A204.1 (cell line): ENCODE data around the gene CD99L2.

ENCODE experiments used
- FAIRE-seq: peaks from 2 replicates; lab custom pipeline; 2012; peaks lifted over from hg19 to GRCh38; lab: Jason Lieb, UNC

CD99L2 gene

DNA sequence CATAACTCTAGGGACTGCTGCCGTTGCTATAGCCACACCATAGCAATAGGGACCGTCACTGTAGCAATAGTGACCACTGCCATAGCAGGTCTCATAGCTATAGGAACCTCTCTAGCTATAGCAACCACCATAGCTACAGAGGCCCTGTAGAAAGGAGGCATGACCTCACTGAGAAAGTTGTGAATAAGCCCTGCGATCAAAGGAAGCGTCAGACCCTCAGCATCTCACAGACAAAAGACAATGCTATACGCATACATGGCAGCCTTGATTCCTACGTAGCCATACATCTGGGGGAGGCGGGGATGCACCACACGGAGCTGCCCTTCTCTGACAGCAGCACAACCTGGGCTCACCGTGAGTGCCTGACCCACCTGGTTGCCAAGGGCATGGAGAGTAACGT, 116.8 kb downstream of the CD99L2 start:
- FAIRE-seq: no peak

DNA sequence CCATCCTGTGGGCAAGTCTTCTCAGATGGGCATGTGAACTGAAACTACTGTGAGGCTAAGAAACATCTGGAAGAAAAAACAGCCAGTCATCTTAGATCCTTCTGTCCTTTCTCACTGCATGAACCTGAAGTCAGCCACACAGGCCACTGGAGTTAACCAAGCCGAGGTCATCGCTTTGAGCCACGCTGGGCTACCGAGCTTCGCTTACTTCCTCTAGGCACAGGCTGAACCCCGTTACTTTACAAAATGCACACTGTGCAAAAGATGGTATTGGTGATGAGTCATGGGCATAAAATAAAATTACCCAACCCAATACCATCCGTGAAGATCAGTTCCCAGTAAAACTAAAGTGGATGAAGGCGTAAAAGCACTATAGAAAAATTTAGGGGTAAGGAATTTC, 119.1 kb downstream of the CD99L2 start:
- no peak for FAIRE-seq

- FAIRE-seq: no peak
Observed at GRCh38 chrX:150777328-150777992, 121.0 kb downstream of the CD99L2 start.

- no peak for FAIRE-seq
Observed at GRCh38 chrX:150775569-150776350, 122.7 kb downstream of the CD99L2 start.

- no peak for FAIRE-seq
Observed at GRCh38 chrX:150774798-150775568, 123.5 kb downstream of the CD99L2 start.

- no peak for FAIRE-seq
Observed at GRCh38 chrX:150773634-150774033, 124.8 kb downstream of the CD99L2 start.

GRCh38 chrX:150773117-150773516, 125.4 kb downstream of the CD99L2 start:
- FAIRE-seq: no peak

DNA sequence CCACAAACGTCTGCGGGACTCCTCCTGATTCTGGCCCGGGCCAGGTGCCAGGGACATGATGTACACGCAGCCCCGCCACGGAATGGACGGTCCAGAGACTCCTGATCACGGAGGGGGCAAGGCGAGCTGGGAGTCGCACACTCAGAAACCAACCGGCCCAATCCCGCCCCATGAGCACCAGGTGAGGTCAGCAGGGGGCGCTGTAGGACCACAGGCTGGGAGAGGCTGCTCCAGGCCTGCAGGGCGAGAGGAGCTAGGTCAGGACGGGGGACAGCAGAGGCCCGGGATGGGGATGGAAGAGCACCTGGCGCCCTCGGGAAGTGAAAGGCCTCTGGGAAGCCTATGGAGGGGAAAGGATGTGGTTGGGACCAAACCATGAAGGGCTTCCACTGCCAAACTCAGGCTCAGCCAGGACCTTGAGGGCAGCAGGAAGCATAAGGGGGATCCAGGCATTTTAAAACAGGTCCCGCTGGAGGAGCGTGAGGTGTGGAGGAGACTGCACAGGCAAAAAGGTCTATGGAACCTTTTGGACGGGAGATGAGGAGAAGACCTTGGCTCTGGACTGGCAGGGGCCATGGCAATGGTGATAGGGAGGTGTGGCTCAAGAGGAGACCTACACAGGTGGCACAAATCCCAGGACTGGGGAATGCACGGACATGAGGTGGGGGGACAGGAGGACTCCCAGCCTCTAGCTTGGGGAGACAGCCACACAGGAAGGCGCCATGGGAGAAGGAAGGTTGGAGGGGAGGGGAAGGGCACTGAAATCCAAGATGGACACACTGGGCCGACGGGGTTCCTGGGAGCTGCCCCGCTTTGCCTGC, 126.1 kb downstream of the CD99L2 start:
- FAIRE-seq: no peak

DNA sequence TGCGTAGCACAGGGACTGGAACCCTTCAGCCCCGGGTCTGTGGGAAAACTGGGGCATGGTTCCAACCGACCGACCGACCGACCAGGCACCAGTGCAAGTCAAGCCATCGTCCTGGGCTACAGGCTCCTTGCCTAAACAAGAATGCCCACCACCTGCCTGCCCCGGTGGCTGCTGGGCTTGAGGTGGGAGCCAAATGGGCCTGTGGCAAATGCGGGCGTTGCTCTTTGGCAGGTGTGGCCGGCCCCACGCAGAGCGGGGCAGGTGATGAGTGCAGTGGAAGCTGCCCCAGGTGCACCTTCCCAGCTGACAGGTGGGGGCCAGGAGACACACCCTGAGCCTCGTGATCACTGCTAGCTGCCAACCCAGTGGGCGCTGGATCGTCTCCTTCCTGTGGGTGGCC, 127.4 kb downstream of the CD99L2 start:
- no peak for FAIRE-seq

GRCh38 chrX:150770623-150771022, 127.8 kb downstream of the CD99L2 start:
- FAIRE-seq: no peak

- FAIRE-seq: no peak
Observed at GRCh38 chrX:150769408-150769807, 129.1 kb downstream of the CD99L2 start.

GRCh38 chrX:150768580-150769190, 129.8 kb downstream of the CD99L2 start:
- FAIRE-seq: no peak

GRCh38 chrX:150768132-150768485, 130.4 kb downstream of the CD99L2 start:
- FAIRE-seq: no peak

DNA sequence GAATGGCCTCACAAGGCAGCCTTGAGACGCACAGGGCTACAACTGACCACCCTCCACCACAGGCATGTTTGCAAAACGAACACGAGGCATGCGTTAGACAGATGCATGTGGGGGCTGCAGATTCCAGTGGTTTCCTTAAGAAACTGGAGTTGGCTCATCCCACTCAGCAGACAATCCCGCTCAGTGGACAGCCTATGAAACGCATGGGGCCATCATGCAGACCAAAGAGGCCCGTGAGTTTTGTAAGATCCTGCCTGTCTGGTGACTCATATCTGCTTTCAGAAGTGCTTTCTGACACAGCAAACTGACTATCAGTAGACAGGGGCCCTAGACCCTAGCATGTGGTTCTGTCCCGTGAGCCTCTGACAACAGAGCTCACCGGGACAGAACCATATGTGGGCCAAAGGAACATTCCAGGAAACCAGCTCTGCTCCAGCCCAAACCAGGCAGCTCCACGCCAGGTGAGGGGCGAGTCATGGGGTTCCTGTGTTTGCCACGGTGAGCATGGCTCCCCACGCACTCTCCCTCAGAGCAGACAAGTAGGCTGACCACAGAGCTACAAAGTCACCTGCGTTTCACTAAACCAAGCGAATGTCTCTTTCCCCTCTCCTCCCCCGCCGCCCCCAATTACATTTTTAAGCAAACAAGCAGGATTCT, 130.9 kb downstream of the CD99L2 start:
- FAIRE-seq: no peak

- no peak for FAIRE-seq
Observed at GRCh38 chrX:150767045-150767395, 131.4 kb downstream of the CD99L2 start.

- FAIRE-seq: no peak
Observed at GRCh38 chrX:150766351-150767044, 132.0 kb downstream of the CD99L2 start.

DNA sequence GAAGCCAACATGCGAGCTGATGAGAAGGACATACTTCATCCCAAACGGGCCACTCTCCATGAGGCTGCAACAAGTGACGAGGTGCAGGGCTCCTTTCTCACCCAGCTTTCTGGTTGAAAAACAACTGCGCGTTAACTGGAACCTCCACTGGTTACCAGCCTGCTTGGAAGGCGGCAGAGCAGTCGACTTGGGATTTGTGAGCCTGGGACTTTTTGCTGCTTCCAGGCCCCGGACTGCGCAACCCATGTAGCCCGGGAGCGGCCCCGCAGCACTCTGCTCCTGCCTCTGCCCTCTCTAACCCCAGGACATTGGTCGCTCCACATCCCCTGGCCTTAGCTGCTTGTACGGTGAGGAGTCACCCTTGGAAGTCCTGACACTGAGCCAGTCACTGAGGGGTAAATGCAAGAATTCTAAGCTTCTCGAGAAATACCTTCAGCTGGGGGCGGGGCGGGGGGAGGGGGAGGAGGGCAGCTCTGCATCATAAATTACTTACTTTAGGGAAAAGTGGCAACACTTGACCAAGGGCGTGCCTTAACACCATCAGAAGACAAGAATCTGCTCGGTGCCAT, 132.6 kb downstream of the CD99L2 start:
- FAIRE-seq: no peak

GRCh38 chrX:150765237-150765636, 133.2 kb downstream of the CD99L2 start:
- no peak for FAIRE-seq

- FAIRE-seq: no peak
Observed at GRCh38 chrX:150763810-150764209, 134.7 kb downstream of the CD99L2 start.

GRCh38 chrX:150763303-150763797, 135.1 kb downstream of the CD99L2 start:
- FAIRE-seq: no peak
